GM21381 (cell line): Measurements from ENCODE around the gene SIK3.
A peak's percentile ranks its signal among the peaks of the same experiment; 100 is the strongest.
"Not testable (repeated sequence)": the region's sequence is repeated elsewhere in the genome, so short reads cannot be mapped to it uniquely, and the experiment has no call there.

ENCODE experiments used
- ATAC-seq: cut with Tn5 transposase; IDR thresholded peaks from one replicate; pipeline ENCODE4 v1.9.1; 2021; ENCODE audit warnings: mild to moderate bottlenecking, moderate library complexity; ENCODE audit not compliant: unreplicated experiment

Gene SIK3

GRCh38 chr11:116849060-116849459 is 249.2 kb downstream of the SIK3 start:
- no peak for ATAC-seq

- no peak for ATAC-seq
These were observed 250.6 kb downstream of the SIK3 start for GRCh38 chr11:116847612-116848011.

DNA sequence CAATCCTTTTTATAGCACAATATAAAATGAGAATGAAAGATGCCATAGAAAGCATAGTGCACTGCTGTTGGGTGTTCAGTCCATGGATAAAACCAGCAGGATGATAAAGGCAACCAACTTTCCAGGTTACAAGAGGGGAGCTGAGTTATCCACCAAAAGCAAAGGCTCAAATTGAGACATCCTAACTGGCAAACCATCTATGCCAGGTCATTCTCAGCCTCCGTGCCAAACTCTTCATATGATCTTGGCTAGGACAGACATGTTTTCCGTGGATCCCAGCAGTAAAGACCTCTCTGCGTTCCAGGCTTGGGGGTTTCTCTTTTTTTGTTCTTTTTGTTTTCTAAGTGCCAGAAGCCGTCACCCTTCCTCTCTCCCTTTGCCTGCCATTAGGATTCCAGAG is 253.5 kb downstream of the SIK3 start:
- ATAC-seq: no peak

- ATAC-seq: no peak
These were observed 254.6 kb downstream of the SIK3 start for GRCh38 chr11:116843661-116844060.

DNA sequence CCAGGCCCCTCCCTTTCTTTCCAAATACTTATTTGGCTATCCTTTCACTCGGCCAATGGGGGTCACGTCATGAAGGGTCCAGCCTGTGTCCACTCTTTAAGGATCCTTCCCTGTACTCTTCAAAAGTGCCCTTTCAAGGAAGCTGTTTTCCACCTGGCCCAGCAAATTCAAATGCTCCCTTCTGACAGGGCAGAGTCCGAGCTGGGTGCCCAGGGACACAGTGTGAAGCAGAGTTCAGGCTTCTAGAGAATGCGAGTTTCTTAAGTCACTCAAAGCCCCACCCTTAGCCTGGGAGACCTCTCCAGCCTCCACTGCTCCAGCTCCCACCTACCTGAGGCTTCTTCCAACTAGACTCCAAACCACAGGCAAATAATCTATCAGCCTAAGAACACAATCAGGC is 255.3 kb downstream of the SIK3 start:
- no peak for ATAC-seq

DNA sequence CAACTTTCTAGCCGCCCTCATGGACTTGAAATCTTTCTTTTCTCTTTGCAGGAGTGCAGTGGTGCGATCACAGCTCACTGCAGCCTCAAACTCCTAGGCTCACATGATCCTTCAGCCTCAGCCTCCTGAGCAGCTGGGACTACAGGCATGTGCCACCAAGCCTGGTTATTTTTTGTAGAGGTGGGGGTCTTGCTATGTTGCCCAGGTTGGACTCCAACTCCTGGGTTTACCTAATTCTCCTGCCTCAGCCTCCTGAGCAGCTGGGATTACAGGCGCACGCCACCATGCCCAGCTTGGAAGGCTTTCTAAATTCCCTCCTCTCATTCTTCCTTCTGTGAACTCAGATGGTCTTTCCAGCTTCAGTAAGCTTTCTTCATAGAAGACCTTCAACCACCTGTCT is 256.1 kb downstream of the SIK3 start:
- no peak for ATAC-seq

- no peak for ATAC-seq
These were observed 257.4 kb downstream of the SIK3 start for GRCh38 chr11:116840746-116841296.

GRCh38 chr11:116840224-116840745 is 257.9 kb downstream of the SIK3 start:
- no peak for ATAC-seq

GRCh38 chr11:116838321-116839084 is 259.7 kb downstream of the SIK3 start:
- no peak for ATAC-seq

DNA sequence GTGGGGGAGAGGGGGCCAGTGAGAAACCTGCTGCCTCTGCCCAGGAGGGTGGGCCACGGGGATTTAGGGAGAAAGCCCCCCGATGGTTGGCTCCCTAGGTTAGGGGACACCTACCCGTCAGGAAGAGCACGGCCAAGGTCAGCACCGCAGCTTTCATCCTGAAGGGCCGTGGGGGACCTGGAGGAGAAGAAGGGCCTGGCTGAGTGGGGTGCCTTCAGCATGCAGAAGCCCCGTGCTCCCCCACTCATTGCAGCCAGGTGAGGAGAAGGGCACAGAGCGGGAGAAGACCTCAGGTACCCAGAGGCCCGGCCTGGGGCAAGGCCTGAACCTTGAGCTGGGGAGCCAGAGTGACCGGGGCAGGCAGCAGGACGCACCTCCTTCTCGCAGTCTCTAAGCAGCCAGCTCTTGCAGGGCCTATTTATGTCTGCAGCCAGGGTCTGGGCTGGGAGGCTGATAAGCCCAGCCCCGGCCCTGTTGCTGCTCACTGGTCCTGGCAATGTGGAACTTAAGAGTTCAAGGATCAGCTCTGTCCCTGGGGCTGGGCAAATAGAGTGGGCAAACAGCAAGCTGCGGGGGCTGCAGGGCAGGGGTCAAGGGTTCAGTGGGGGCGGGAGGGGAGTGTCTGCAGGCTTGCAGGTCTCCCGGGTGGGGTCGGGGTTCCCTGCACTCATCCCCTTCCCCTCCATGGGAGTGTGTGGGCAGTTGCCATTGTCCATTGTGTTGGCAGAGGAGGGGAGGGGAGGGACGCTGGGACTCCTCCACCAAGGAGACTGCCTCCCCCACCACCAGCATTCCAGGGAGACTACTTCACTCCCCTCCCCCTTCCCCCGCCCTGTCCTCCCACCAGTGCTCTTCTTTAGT is 260.8 kb downstream of the SIK3 start, which contains the start of gene APOA1:
Gene APOA1 (minus strand): TSS at position 392 of the 861 bp plus-strand sequence. CDS start 235 bp downstream, at position 157.
- no peak for ATAC-seq

DNA sequence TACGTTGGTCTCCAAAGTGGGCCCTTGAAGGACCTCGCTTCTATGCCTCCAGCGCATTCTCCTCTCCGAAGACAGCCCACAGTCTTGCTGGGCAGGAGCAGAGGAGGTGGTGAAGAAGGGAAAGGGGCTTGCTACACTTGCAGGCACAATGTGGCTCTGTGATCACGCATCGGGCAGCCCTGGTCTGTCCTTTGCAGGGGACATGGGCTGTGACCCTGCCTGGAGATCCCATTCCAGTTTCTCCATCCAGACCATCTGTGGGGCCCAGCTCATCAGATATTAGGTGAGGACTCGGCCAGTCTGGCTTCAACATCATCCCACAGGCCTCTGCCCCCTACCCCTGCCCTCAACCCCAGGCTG is 261.6 kb downstream of the SIK3 start:
- no peak for ATAC-seq

DNA sequence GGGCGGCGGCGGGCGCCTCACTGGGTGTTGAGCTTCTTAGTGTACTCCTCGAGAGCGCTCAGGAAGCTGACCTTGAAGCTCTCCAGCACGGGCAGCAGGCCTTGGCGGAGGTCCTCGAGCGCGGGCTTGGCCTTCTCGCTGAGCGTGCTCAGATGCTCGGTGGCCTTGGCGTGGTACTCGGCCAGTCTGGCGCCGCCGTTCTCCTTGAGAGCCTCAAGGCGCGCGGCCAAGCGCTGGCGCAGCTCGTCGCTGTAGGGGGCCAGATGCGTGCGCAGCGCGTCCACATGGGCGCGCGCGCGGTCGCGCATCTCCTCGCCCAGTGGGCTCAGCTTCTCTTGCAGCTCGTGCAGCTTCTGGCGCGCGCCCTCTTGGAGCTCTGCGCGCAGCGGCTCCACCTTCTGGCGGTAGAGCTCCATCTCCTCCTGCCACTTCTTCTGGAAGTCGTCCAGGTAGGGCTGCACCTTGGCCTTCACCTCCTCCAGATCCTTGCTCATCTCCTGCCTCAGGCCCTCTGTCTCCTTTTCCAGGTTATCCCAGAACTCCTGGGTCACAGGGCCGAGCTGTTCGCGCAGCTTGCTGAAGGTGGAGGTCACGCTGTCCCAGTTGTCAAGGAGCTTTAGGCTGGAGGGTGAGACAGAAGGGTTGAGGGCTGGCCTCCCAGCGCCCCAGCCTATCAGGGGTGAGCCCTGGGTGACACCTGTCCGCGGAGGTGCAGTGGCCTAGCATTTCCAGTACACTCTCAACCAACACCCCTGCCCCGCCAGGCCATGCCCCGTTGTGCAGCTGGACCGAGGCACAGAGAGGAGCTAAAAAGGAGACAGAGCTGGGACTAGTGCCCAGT is 262.2 kb downstream of the SIK3 start:
- peak; percentile 84 for ATAC-seq

- ATAC-seq: peak; percentile 18
These were observed 263.0 kb downstream of the SIK3 start for GRCh38 chr11:116835042-116835772.

GRCh38 chr11:116834535-116835041 is 263.6 kb downstream of the SIK3 start:
- ATAC-seq: not testable (repeated sequence)

DNA sequence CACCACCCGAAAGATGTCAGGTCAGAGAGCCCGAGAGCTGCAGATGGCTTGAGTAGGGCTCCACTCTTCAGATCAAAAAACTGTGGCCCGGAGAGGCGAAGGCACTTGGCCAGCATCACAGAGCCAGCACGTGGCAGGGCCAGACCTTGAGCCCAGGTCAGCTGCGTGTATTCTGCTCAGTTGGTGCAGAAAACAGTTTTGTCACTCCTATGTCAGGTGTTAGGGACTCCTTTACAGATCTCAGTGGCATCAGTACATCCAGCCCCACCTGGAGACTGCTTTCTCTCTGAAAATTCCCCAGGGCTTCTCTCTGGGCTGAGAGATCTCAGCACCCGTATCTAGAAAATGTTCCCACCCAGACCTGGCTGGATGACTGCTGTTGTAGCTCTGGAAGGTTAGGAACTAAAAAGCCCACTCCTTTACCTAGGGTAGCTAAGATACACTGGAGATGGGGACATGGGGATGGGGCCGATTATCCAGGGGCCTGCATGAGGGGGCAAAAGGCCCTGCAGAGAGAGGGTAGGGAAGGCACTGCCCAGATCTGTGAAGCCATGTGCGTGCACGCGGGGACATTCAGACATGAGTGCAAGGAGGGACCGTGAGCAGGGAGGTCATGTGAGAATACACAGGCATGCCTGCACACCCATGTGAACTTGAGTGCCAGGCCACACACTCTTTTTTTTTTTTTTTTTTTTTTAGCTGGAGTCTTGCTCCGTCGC is 264.3 kb downstream of the SIK3 start:
- ATAC-seq: no peak

DNA sequence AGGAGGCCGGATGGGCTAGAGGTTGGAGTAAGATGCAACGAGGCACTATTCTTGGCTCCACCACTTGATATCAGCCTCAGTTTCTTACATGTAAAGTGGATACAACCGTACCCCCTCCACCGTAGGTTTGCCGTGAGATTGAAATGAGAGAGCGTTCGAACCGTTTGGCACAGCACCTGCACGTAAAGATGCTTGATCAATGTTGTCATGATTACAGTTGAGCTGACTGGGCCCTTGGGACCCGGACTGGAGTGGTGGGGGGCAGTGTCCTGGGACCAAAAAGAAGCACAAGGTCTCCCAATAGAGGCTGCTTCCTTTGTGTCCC is 264.8 kb downstream of the SIK3 start:
- ATAC-seq: no peak

DNA sequence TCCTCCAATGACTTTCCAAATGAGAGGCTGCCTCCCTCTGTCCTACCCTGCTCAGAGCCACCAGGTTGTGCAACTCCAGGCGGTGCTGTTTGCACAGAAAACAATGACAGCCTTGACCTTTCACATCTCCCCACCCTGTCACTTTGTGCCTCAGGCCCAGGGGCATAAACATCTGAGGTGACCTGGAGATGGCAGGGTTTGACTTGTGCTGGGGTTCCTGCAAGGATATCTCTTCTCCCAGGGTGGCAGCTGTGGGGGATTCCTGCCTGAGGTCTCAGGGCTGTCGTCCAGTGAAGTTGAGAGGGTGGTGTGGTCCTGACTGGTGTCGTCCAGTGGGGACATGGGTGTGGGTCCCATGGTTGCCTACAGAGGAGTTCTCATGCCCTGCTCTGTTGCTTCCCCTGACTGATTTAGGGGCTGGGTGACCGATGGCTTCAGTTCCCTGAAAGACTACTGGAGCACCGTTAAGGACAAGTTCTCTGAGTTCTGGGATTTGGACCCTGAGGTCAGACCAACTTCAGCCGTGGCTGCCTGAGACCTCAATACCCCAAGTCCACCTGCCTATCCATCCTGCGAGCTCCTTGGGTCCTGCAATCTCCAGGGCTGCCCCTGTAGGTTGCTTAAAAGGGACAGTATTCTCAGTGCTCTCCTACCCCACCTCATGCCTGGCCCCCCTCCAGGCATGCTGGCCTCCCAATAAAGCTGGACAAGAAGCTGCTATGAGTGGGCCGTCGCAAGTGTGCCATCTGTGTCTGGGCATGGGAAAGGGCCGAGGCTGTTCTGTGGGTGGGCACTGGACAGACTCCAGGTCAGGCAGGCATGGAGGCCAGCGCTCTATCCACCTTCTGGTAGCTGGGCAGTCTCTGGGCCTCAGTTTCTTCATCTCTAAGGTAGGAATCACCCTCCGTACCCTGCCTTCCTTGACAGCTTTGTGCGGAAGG is 265.6 kb downstream of the SIK3 start:
- ATAC-seq: no peak

DNA sequence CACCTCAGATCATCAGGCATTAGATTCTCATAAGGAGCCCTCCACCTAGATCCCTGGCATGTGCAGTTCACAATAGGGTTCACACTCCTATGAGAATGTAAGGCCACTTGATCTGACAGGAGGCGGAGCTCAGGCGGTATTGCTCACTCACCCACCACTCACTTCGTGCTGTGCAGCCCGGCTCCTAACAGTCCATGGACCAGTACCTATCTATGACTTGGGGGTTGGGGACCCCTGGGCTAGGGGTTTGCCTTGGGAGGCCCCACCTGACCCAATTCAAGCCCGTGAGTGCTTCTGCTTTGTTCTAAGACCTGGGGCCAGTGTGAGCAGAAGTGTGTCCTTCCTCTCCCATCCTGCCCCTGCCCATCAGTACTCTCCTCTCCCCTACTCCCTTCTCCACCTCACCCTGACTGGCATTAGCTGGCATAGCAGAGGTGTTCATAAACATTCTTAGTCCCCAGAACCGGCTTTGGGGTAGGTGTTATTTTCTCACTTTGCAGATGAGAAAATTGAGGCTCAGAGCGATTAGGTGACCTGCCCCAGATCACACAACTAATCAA is 266.4 kb downstream of the SIK3 start:
- ATAC-seq: no peak
